Loucy (cell line): ENCODE data around the gene PRPF18.

ENCODE experiments used
- EZH2phosphoT487 ChIP-seq: fragments of 200-600 bp; IDR thresholded peaks from 2 replicates; pipeline ENCODE4 v1.6.1; 2018; ENCODE audit warnings: antibody characterized with exemption, mild to moderate bottlenecking, moderate library complexity, borderline replicate concordance
- TF ChIP-seq, protein P1 (sequence below): fragments of 200-600 bp; sonication (generic); conservative IDR thresholded peaks from 2 replicates; pipeline ENCODE4 v1.5.1; 2014; ENCODE audit warnings: mild to moderate bottlenecking, antibody characterized with exemption, low read length

- TF ChIP-seq, protein P1, sequence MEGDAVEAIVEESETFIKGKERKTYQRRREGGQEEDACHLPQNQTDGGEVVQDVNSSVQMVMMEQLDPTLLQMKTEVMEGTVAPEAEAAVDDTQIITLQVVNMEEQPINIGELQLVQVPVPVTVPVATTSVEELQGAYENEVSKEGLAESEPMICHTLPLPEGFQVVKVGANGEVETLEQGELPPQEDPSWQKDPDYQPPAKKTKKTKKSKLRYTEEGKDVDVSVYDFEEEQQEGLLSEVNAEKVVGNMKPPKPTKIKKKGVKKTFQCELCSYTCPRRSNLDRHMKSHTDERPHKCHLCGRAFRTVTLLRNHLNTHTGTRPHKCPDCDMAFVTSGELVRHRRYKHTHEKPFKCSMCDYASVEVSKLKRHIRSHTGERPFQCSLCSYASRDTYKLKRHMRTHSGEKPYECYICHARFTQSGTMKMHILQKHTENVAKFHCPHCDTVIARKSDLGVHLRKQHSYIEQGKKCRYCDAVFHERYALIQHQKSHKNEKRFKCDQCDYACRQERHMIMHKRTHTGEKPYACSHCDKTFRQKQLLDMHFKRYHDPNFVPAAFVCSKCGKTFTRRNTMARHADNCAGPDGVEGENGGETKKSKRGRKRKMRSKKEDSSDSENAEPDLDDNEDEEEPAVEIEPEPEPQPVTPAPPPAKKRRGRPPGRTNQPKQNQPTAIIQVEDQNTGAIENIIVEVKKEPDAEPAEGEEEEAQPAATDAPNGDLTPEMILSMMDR, result no peak
- no peak for TF ChIP-seq EZH2phosphoT487
Observed at GRCh38 chr10:13564576-13564975, 22.2 kb upstream of the PRPF18 start.
